HCT116 (cell line): ENCODE measurements around the gene EIPR1. TPM values are rescaled to one million over a fixed set of nuclear protein-coding genes. Genes with fewer than 3 reads are reported as not detected.

Source experiments
- ATAC-seq: fragments of 200-7000 bp; cut with Tn5 transposase; 2 replicates; pipeline ENCODE4 v1.9.1; 2020; ENCODE audit warnings: mild to moderate bottlenecking, moderate library complexity
- BruUV-seq: library from RNA; stranded (reverse); fragments of 400-500 nt; replicated peaks from 2 replicates; lab custom pipeline; 2021; lab: Mats Ljungman, UMichigan
- CTCF ChIA-PET: fragments of 300-600 bp; sonication (Branson Sonifier 250); formaldehyde crosslinking; loops from one replicate; lab custom pipeline; 2021; ENCODE audit warnings: antibody characterized with exemption; lab: Charles Lee
- POLR2A ChIA-PET: fragments of 300-600, 350-600 bp; sonication (Branson Sonifier 250); formaldehyde crosslinking; loops from one replicate; lab custom pipeline; 2021; ENCODE audit warnings: antibody characterized with exemption; lab: Charles Lee
- RAD21 ChIA-PET, 2 experiments: fragments of 300-600 bp; sonication (Branson Sonifier 250); formaldehyde crosslinking; loops; one replicate each; lab custom pipeline; 2023; ENCODE audit warnings: low total read pairs in 2 of 2; ENCODE audit not compliant: uncharacterized antibody in 2 of 2, unreplicated experiment in 2 of 2, low non-redundant PET in 1 of 2; lab: Charles Lee
- DNase-seq: peaks from one replicate; pipeline ENCODE4 v3.0.0-alpha.2; 2010; ENCODE audit warnings: low read depth, low spot score
- H2AFZ ChIP-seq: fragments of 200-600 bp; shearing (Covaris generic), sonication (generic); 2 replicates; pipeline ENCODE4 v1.6.1; 2017; ENCODE audit warnings: low read depth, mixed run types, mixed read lengths, antibody characterized with exemption, low read length; ENCODE audit not compliant: poor library complexity, severe bottlenecking
- H3K27ac ChIP-seq: 2 replicates; pipeline ENCODE4 v1.5.1; 2012; ENCODE audit warnings: low read depth, low read length
- H3K27me3 ChIP-seq: fragments of 200-600 bp; sonication (generic); 2 replicates; pipeline ENCODE4 v1.6.1; 2016; ENCODE audit warnings: mixed run types, low read length, mixed read lengths; ENCODE audit not compliant: insufficient read depth
- H3K36me3 ChIP-seq, 2 experiments: fragments of 200-500 bp in 1 of 2; fragments of 200-600 bp in 1 of 2; sonication (Bioruptor generic) in 1 of 2; sonication (generic) in 1 of 2; 2 replicates each; pipeline versions ENCODE4 v1.5.1 to v1.6.1; 2014 to 2016; ENCODE audit warnings: low read length in 2 of 2, inconsistent platforms in 1 of 2, mixed read lengths in 1 of 2, mixed run types in 1 of 2; ENCODE audit not compliant: insufficient read depth in 2 of 2, control insufficient read depth in 1 of 2
- H3K4me1 ChIP-seq, 2 experiments: fragments of 200-600 bp in 1 of 2; sonication (generic) in 1 of 2; 2 replicates each; pipeline versions ENCODE4 v1.5.1 to v1.6.1; 2012 to 2017; ENCODE audit warnings: low read length in 2 of 2, inconsistent platforms in 1 of 2, mild to moderate bottlenecking in 1 of 2, mixed read lengths in 1 of 2, mixed run types in 1 of 2, moderate library complexity in 1 of 2; ENCODE audit not compliant: insufficient read depth in 2 of 2, control insufficient read depth in 1 of 2
- H3K4me2 ChIP-seq: fragments of 200-600 bp; sonication (generic); 2 replicates; pipeline ENCODE4 v1.6.1; 2017; ENCODE audit warnings: mixed run types, low read length, mixed read lengths
- H3K4me3 ChIP-seq, 2 experiments: fragments of 200-600 bp in 1 of 2; sonication (generic) in 1 of 2; replicated peaks in 1 of 2; 2 replicates each; pipeline ENCODE4 v1.5.1; 2011 to 2016; ENCODE audit warnings: low read length in 2 of 2, control low read depth in 1 of 2, low read depth in 1 of 2, mild to moderate bottlenecking in 1 of 2, mixed read lengths in 1 of 2, mixed run types in 1 of 2
- H3K79me2 ChIP-seq: fragments of 200-600 bp; sonication (generic); 2 replicates; pipeline ENCODE4 v1.6.1; 2017; ENCODE audit warnings: mild to moderate bottlenecking, mixed run types, low read length, moderate library complexity, mixed read lengths; ENCODE audit not compliant: insufficient read depth
- H3K9ac ChIP-seq: fragments of 200-600 bp; sonication (generic); 2 replicates; pipeline ENCODE4 v1.6.1; 2016; ENCODE audit warnings: low read length, mixed read lengths
- H3K9me2 ChIP-seq: fragments of 200-600 bp; sonication (generic), shearing (Covaris generic); 2 replicates; pipeline ENCODE4 v1.6.1; 2017; ENCODE audit warnings: mixed run types, mild to moderate bottlenecking, moderate library complexity; ENCODE audit not compliant: insufficient read depth
- H3K9me3 ChIP-seq, 2 experiments: fragments of 200-500 bp in 1 of 2; fragments of 200-600 bp in 1 of 2; sonication (Bioruptor generic) in 1 of 2; sonication (generic) in 1 of 2; 2 replicates each; pipeline ENCODE4 v1.6.1; 2014 to 2017; ENCODE audit warnings: low read length in 2 of 2, mixed read lengths in 2 of 2, inconsistent platforms in 1 of 2, low read depth in 1 of 2, mild to moderate bottlenecking in 1 of 2, mixed run types in 1 of 2, moderate library complexity in 1 of 2; ENCODE audit not compliant: control insufficient read depth in 1 of 2, insufficient read depth in 1 of 2
- H4K20me1 ChIP-seq: fragments of 200-600 bp; sonication (generic), shearing (Covaris generic); 2 replicates; pipeline ENCODE4 v1.6.1; 2017; ENCODE audit warnings: mixed run types, mild to moderate bottlenecking, moderate library complexity; ENCODE audit not compliant: insufficient read depth
- ATF3 ChIP-seq: IDR thresholded peaks from 2 replicates; pipeline ENCODE4 v1.6.1; 2012
- EZH2 ChIP-seq: fragments of 200-600 bp; sonication (generic); IDR thresholded peaks from 2 replicates; pipeline ENCODE4 v1.6.1; 2017; ENCODE audit warnings: antibody characterized with exemption, mixed run types
- FOSL1 ChIP-seq: IDR thresholded peaks from 2 replicates; pipeline ENCODE4 v1.6.1; 2012; ENCODE audit warnings: low read depth
- POLR2AphosphoS5 ChIP-seq: IDR thresholded peaks from 2 replicates; pipeline ENCODE4 v1.6.1; 2011; ENCODE audit warnings: mild to moderate bottlenecking, low read depth, low read length, moderate library complexity
- REST ChIP-seq: IDR thresholded peaks from 2 replicates; pipeline ENCODE4 v1.6.1; 2012; ENCODE audit warnings: low read depth
- SP1 ChIP-seq: IDR thresholded peaks from 2 replicates; pipeline ENCODE4 v1.6.1; 2012; ENCODE audit warnings: low read depth
- intact Hi-C: fragments of 100-400 bp; cut with micrococcal nuclease; formaldehyde crosslinking; loops from 2 replicates; pipeline ENCODE4 v1.10.0; 2022
- total RNA-seq: library from RNA; stranded (reverse); gene quantifications from one replicate; pipeline ENCODE4 v1.2.1, GENCODE V29; 2021; ENCODE audit not compliant: unreplicated experiment

The EIPR1 gene
- total RNA-seq, 1 experiment from 2014 or later, result 36.9 TPM

GRCh38 chr2:3176869-3177255, 200.8 kb downstream of the EIPR1 start:
- Histone ChIP-seq H2AFZ (no peak overlapping the region), H3K9ac (no peak overlapping the region), H3K4me1 (no peaks in the 10 kb centered on the region), H4K20me1 (no peaks in the 10 kb centered on the region), H3K27ac (no peak overlapping the region), H3K4me3 (no peak overlapping the region), H3K9me2 (no peaks in the 10 kb centered on the region), H3K9me3 (no peaks in the 10 kb centered on the region), H3K4me2 (no peak overlapping the region), H3K27me3 (no peaks in the 10 kb centered on the region), H3K79me2 (no peaks in the 10 kb centered on the region), H3K36me3 (no peaks in the 10 kb centered on the region; a peak in 1 of 4 replicates)
- no TSS peak for BruUV-seq
- DNase-seq (no peak), ATAC-seq (no peak)
- CTCF ChIA-PET, result no interaction called here
- RAD21 ChIA-PET, result no interaction called here
- POLR2A ChIA-PET, result no interaction called here
- intact Hi-C loops, result no loop called here
- TF ChIP-seq ATF3, result no peak
- TF ChIP-seq POLR2AphosphoS5, result no peak
- no peak for TF ChIP-seq SP1
- no peak for TF ChIP-seq EZH2
- TF ChIP-seq FOSL1, result no peak
- TF ChIP-seq REST, result no peak
